AG04450 (cell line): ENCODE data around the gene COL27A1. TPM values are rescaled to one million over a fixed set of nuclear protein-coding genes. Genes with fewer than 3 reads are reported as not detected.

Source experiments
- CTCF ChIA-PET: fragments of 300-600, 350-600 bp; formaldehyde crosslinking; extraction: SDS; loops from one replicate; lab custom pipeline; 2022; ENCODE audit warnings: antibody characterized with exemption, inconsistent platforms; lab: Charles Lee
- POLR2A ChIA-PET: fragments of 350-600 bp; formaldehyde crosslinking; extraction: SDS; loops from one replicate; lab custom pipeline; 2021; ENCODE audit warnings: antibody characterized with exemption, inconsistent platforms; lab: Yijun Ruan, JAX
- DNase-seq: peaks from one replicate; pipeline ENCODE4 v3.0.0-alpha.2; 2011; ENCODE audit warnings: low read depth, low spot score
- H3K27ac ChIP-seq: one replicate; pipeline ENCODE4 v1.5.1; 2012; ENCODE audit warnings: low read depth, low read length, control low read depth
- H3K27me3 ChIP-seq: one replicate; pipeline ENCODE4 v1.6.0; 2012; ENCODE audit warnings: low read length; ENCODE audit not compliant: control insufficient read depth, insufficient read depth
- H3K4me3 ChIP-seq: 2 replicates; pipeline ENCODE4 v1.5.1; 2011; ENCODE audit warnings: mild to moderate bottlenecking, low read depth, low read length, control low read depth
- H3K9me3 ChIP-seq: 2 replicates; pipeline ENCODE4 v1.5.1; 2012; ENCODE audit warnings: low read length; ENCODE audit not compliant: control insufficient read depth, insufficient read depth
- polyA plus RNA-seq: library from polyadenylated mRNA; depleted of rRNA; stranded (reverse); fragments of >200 nt; gene quantifications from 2 replicates; pipeline ENCODE4 v1.2.3, GENCODE V29; 2011
- TF ChIP-seq, protein P1 (sequence below): IDR thresholded peaks from 2 replicates; pipeline ENCODE4 v1.5.1; 2011; ENCODE audit warnings: low read depth, low read length, control low read depth, inconsistent platforms

Gene COL27A1
- polyA plus RNA-seq, 1 experiment: 8.5 TPM

DNA sequence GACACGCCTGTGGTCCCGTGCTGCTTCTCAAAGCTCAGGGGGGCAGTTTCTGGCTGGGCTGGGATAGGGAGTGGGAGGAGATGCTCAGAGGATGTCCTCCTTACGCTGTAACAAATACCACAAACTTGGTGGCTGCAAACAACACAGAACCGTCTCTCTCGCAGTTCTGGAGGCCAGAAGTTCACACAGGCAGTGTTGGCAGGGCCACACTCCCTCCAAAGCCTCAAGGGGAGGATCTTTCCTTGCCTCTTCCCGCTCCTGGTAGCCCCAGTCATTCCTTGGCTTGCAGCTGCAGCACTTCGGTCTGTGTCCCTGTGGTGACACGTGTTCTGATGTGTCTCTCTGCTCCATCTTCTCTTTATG is 157.2 kb downstream of the COL27A1 start:
- DNase-seq: no peak
- Histone ChIP-seq H3K4me3 (no peak overlapping the region), H3K27ac (no peak overlapping the region), H3K9me3 (peaks cover 7% of the 10 kb centered on the region), H3K27me3 (no peaks in the 10 kb centered on the region)
- CTCF ChIA-PET: no interaction called here
- TF ChIP-seq, protein P1, sequence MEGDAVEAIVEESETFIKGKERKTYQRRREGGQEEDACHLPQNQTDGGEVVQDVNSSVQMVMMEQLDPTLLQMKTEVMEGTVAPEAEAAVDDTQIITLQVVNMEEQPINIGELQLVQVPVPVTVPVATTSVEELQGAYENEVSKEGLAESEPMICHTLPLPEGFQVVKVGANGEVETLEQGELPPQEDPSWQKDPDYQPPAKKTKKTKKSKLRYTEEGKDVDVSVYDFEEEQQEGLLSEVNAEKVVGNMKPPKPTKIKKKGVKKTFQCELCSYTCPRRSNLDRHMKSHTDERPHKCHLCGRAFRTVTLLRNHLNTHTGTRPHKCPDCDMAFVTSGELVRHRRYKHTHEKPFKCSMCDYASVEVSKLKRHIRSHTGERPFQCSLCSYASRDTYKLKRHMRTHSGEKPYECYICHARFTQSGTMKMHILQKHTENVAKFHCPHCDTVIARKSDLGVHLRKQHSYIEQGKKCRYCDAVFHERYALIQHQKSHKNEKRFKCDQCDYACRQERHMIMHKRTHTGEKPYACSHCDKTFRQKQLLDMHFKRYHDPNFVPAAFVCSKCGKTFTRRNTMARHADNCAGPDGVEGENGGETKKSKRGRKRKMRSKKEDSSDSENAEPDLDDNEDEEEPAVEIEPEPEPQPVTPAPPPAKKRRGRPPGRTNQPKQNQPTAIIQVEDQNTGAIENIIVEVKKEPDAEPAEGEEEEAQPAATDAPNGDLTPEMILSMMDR: no peak
- POLR2A ChIA-PET: no interaction called here

DNA sequence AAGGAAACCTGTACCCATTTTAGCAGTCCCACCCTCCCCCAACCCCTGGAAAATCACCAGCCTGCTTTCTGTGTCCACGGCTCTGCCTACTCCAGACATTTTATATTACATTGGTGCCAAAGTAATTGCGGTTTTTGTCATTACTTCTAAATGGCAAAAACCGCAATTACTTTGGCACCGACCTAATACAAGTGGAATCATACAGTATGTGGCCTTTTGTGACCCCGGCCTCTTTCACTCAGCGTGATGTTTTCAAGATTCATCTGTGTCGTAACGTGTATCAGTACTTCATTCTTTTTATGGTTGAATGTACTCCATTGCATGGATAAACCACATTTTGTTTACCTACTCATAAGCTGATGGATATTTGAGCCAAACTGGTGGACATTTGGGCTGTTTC is 157.8 kb downstream of the COL27A1 start:
- peaks cover 7% of the 10 kb centered on the region for H3K9me3 ChIP-seq
- H3K4me3 ChIP-seq: no peak overlapping the region
- no peaks in the 10 kb centered on the region for H3K27me3 ChIP-seq
- ChIA-PET CTCF (interaction anchor here (0.8 to 1.4 kb wide), 4 partner anchors 8 to 230 kb away, joined by 3 to 4 read pairs (median 4); no protein-coding TSS in a partner anchor), POLR2A (no interaction called here)
- H3K27ac ChIP-seq: no peak overlapping the region
- TF ChIP-seq, protein P1: no peak
- no peak for DNase-seq

DNA sequence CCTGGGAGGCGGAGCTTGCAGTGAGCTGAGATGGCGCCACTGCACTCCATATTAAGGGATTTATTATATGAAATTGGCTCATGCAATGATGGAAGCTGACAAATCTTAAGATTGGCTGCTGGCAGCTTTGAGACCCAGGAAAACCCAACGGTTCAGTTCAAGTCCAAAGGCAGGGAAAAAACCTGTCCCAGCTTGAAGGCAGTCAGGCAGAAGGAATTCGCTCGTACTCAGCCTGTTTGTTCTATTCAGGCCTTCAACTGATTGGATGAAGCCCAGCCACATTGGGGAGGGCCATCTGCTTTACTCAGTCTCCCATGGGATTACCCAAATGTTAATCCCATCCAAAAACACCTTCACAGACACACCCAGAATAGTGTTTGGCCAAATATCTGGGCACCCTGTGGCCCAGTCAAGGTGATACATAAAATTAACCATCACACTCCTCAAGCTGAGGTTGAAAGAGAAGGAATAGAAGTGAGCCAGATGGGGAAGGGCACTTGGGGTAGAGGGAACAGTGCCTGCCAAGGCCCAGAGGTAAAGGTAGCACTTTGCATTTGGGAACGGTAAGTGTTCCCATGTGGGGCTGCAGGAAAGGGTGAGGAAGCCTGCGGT is 159.0 kb downstream of the COL27A1 start:
- no peak for DNase-seq
- ChIA-PET CTCF (interaction anchor here (0.6 to 1.4 kb wide), 6 partner anchors 9 to 232 kb away, joined by 3 to 9 read pairs (median 4); no protein-coding TSS in a partner anchor), POLR2A (no interaction called here)
- Histone ChIP-seq H3K27ac (no peak overlapping the region), H3K27me3 (no peaks in the 10 kb centered on the region), H3K4me3 (no peak overlapping the region), H3K9me3 (peaks cover 7% of the 10 kb centered on the region)
- TF ChIP-seq, protein P1: no peak

DNA sequence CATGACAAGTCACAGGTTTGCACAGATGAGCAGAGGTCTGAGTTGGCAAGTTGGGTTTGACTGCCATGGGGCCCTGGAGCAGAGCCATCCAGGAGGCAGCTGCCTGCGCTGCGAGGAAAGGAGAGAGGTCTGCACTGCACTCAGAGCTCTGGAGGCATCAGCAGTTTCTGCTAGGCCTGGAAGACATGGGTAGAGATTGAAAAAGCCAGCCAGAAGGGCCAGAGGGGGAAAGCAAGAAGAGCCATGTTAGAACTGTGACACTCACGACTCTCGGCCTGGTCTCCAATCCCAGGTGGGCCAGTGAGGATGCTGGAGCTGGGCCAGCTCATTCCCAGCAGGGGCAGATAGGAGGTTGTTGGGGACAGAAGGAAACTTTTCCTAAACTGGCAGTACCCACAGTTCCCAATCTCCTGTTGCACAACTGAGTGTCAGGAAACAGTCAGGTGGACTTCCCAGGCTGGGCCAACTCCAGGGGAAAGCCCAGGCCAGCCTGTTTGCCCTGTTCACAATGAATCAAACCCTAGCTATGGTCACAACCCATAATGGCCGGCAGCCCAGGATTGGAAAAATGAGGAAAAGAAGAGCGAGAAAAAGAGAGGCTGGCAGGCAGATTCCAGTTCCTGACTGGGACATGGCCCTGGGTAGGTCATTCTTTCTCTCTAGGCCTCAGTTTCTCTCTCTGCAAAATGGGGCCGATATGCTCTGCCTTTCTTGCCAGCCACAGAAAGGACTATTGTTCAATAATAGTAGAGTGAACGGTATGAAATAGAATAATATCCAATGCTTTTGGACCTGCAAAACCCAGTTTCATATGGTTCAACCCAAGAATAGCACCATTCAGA is 159.8 kb downstream of the COL27A1 start:
- POLR2A ChIA-PET: no interaction called here
- Histone ChIP-seq H3K4me3 (no peak overlapping the region), H3K27ac (no peak overlapping the region), H3K27me3 (no peaks in the 10 kb centered on the region), H3K9me3 (peaks cover 7% of the 10 kb centered on the region)
- CTCF ChIA-PET: interaction anchor here (0.6 to 1.2 kb wide), 2 partner anchors 24 to 90 kb away, joined by 5 to 9 read pairs; no protein-coding TSS in a partner anchor
- TF ChIP-seq, protein P1: no peak
- DNase-seq: no peak
